Amniotic stem cell (primary cell): Measurements from ENCODE around the gene ST6GALNAC2.
"Not testable (repeated sequence)": the region's sequence is repeated elsewhere in the genome, so short reads cannot be mapped to it uniquely, and the experiment has no call there.

Source experiments
- DNase-seq: peaks from one replicate; lab custom pipeline; 2025; lab: John Stamatoyannopoulos, UW

Gene ST6GALNAC2

GRCh38 chr17:76585649-76586593, at the start of gene ST6GALNAC2:
Gene ST6GALNAC2 (minus strand): TSS chr17:76585860. CDS start chr17:76585808, 52 bp downstream.
- DNase-seq: no peak

DNA sequence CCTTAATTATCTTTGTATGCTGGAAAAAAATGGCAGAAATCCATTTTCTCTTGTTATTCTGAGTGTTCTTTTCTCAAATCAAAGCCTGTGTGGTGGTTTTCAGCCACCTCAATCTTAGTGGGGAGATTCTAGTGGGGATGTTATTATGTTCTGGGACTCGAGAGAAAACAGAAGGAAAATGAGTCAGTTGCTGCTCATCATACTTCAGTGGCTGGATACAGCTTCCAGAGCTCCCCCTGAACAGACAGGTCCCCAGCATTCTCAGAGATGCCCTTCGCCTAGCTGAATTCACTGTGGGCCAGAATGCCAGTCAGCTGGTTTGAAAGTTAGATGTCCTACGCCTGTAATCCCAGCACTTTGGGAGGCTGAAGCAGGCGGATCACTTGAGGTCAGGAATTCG, 49.4 kb upstream of the ST6GALNAC2 start:
- no peak for DNase-seq

DNA sequence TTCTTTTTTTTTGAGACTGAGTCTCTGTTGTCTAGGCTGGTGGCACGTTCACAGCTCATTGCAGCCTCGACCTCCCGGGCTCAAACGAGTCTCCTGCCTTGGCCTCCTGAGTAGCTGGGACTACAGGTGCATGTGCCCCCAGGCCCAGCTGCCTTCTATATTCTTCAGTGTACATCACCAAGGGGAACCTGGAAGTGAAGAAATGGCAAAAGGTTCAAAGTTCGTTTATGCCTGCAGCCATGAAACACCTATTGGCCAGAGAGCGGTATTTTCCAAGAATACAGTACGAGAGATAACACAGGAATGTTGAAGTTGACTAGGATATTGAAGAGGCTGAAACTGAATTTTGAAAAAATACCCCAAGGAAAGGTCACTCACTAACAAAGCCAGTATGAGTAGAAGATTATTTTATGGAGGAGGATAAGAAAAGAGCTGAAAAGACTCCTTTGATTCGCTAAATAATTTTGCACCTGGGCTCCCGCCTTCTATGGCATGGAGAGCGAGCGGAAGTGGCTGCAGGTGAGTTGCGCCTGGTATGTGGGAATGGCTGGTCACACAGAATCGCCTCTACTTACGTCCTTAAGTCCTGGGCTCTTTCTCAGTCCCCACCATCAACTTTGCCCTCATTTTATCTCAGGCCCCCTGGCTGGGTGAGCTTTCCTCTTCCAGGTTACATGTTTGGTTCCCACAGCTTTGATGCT, 48.1 kb upstream of the ST6GALNAC2 start:
- no peak for DNase-seq

- no peak for DNase-seq
These were observed 46.3 kb upstream of the ST6GALNAC2 start for GRCh38 chr17:76631821-76632565.

GRCh38 chr17:76630151-76630550, 44.5 kb upstream of the ST6GALNAC2 start:
- no peak for DNase-seq

DNA sequence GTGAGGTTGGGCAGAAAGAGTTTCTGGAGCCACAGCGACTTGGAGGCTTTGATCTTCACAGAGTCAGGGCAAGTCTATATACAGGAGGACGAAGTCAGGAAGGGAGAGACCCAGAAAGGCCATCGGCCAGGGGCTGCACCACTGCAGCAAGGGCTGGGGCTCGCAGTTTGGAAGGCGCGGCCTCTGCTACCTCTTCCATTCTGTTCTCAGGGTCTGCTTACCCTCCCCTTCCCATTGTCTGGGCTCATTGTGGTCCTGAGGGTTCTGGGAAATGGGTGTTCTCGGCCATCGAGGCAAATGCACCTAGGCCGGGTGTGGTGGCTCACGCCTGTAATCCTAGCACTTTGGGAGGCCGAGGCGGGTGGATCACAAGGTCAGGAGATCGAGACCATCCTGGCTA, 41.9 kb upstream of the ST6GALNAC2 start:
- DNase-seq: no peak

GRCh38 chr17:76626442-76626841, 40.8 kb upstream of the ST6GALNAC2 start:
- DNase-seq: no peak

GRCh38 chr17:76625496-76625895, 39.8 kb upstream of the ST6GALNAC2 start:
- DNase-seq: no peak

DNA sequence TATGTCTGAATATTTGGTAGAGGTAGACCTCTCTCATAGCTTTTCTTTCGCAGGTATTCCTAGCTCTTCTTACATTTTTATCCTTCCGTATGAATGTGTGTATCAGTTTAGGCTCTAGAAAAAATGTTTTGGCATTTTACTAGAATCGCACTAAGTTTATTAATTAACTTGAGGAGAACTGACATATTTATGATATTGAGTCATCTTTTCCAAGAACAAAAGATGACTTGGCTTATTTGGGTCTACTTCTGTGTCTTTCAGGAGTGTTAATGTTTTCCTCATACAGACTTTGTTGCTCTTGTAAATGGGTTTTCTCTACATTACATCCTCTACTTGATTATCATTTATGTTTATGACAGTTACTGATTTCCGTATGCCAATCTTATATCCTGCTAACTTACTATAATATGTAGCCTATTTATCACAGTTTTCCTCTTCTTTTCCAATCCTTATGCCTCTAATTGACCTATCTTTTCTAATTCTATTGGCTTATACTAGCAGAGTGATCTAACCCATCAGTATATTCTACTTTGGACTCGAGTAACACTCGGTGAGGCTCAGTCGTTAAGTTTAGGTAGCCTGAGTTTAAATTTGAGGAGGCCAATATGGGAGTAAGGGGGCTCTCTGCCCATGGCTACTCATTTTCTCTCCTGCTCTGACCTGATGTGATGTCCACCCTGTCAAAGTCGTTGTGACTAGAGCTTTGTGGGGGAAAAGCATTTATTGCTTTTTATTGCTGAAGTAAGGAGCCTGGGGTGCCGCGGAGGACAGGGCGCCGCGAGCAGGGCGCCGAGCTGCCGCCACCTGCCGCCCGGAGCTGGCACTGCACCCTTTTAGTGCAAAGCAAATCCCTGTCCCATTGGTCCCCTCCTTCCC, 37.8 kb upstream of the ST6GALNAC2 start:
- DNase-seq: no peak

GRCh38 chr17:76617838-76618237, 32.2 kb upstream of the ST6GALNAC2 start:
- DNase-seq: no peak

DNA sequence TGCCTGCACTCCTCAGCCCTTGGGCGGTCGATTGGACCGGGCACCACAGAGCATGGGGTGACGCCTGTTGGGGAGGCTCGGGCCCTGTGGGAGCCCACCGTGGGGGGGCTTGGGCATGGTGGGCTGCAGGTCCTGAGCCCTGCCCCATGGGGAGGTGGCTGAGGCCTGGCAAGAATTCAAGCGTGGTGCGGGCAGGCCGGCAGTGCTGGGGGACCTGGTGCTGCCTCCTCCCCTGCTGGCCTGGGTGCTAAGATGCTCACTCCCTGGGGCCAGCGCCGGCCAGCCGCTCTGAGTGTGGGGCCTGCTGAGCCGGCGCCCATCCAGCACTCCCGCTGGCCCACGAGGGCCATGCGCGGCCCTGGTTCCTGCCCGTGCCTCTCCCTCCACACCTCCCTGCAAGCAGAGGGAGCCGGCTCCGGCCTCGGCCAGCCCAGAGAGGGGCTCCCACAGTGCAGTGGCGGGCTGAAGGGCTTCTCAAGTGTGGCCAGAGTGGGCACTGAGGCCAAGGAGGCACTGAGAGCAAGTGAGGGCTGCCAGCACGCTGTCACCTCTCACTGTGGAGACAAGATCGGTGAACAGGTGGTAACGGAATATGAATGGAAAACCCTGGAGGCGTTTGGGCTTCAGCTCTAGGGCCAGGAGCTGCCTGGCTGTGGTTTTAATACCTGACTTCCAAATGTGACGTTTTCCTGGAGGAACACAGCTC, 29.4 kb upstream of the ST6GALNAC2 start:
- no peak for DNase-seq

GRCh38 chr17:76614064-76614759, 28.6 kb upstream of the ST6GALNAC2 start:
- not testable (repeated sequence) for DNase-seq

- no peak for DNase-seq
These were observed 27.6 kb upstream of the ST6GALNAC2 start for GRCh38 chr17:76612977-76613851.

- DNase-seq: no peak
These were observed 26.8 kb upstream of the ST6GALNAC2 start for GRCh38 chr17:76612465-76612864.

- no peak for DNase-seq
These were observed 26.1 kb upstream of the ST6GALNAC2 start for GRCh38 chr17:76611758-76612157.

DNA sequence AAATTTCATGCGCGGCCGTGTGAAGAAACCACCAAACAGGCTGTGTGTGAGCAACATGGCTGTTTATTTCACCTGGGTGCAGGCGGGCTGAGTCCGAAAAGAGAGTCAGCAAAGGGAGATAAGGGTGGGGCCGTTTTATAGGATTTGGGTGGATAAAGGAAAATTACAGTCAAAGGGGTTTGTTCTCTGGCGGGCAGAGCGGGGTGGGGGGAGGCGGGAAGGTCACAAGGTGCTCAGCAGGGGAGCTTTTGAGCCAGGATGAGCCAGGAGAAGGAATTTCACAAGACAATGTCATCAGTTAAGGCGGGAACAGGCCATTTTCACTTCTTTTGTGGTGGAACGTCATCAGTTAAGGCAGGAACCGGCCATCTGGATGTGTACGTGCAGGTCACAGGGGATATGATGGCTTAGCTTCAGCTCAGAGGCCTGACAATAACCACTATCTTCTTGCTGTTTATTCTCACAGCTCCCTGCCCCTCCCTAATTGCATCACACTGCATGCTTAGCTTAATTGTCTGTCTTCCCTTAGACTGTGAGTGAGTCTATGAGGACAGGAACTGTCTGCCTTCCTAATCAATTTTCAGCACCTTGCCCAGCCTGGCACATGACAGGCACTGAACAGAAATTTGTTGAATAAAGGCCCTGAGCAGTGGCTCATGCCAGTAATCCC, 25.6 kb upstream of the ST6GALNAC2 start:
- DNase-seq: not testable (repeated sequence)

GRCh38 chr17:76606685-76607084, 21.0 kb upstream of the ST6GALNAC2 start:
- DNase-seq: not testable (repeated sequence)

- no peak for DNase-seq
These were observed 15.4 kb upstream of the ST6GALNAC2 start for GRCh38 chr17:76601065-76601464.
